T-helper 1 cell treated with Interleukin-12 subunit alpha and Interleukin-12 subunit beta and Interleukin-4 antibody, amounts not matched to agents 30 μg/mL and 1 μg/mL, for 36 hours (primary cell): Measurements from ENCODE around the gene TBX20.
A peak's percentile ranks its signal among the peaks of the same experiment; 100 is the strongest.
"Not testable (repeated sequence)": the region's sequence is repeated elsewhere in the genome, so short reads cannot be mapped to it uniquely, and the experiment has no call there.

Experiments
- H3K27ac Mint-ChIP-seq: one replicate; pipeline ENCODE4 v1.8.0; 2021; ENCODE audit warnings: mild to moderate bottlenecking, mixed read lengths
- H3K27me3 Mint-ChIP-seq: one replicate; pipeline ENCODE4 v1.8.0; 2021; ENCODE audit warnings: low read depth, mixed read lengths
- H3K36me3 Mint-ChIP-seq: one replicate; pipeline ENCODE4 v1.8.0; 2021; ENCODE audit warnings: low read depth, mixed read lengths
- H3K4me1 Mint-ChIP-seq: one replicate; pipeline ENCODE4 v1.8.0; 2021; ENCODE audit warnings: low read depth, mixed read lengths
- H3K4me3 Mint-ChIP-seq: one replicate; pipeline ENCODE4 v1.8.0; 2021; ENCODE audit warnings: mild to moderate bottlenecking, moderate library complexity, mixed read lengths
- H3K9me3 Mint-ChIP-seq: one replicate; pipeline ENCODE4 v1.8.0; 2021; ENCODE audit warnings: mixed read lengths

TBX20 gene

GRCh38 chr7:35215063-35215462, 38.8 kb downstream of the TBX20 start:
- not testable (repeated sequence) for H3K36me3 Mint-ChIP-seq

GRCh38 chr7:35206924-35207323, 47.0 kb downstream of the TBX20 start:
- not testable (repeated sequence) for H3K36me3 Mint-ChIP-seq, H3K27me3 Mint-ChIP-seq, H3K27ac Mint-ChIP-seq, H3K4me1 Mint-ChIP-seq, H3K9me3 Mint-ChIP-seq, H3K4me3 Mint-ChIP-seq

More at GRCh38 chr7:35215063-35215462, 38.8 kb downstream of the TBX20 start:
- not testable (repeated sequence) for H3K27me3 Mint-ChIP-seq, H3K9me3 Mint-ChIP-seq, H3K4me1 Mint-ChIP-seq, H3K27ac Mint-ChIP-seq, H3K4me3 Mint-ChIP-seq

DNA sequence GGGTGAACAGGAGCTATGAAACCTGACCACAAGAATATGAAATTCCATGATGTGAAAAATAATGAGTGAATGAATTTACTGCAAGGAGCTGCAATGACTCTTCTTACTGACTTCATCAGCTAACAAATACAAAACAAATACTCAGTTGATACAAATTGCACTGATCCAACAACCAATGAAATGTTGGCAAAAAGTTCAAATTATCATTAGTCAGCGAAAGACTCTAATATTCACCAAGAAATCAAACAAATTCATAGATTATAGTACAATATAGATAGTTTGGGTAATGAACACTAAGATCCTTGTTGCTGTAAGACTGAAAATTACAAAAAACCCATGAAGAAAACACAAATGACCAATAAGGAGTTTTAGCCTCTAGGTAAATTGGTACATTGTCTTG, 49.0 kb downstream of the TBX20 start:
- H3K36me3 Mint-ChIP-seq, H3K27me3 Mint-ChIP-seq, H3K9me3 Mint-ChIP-seq, H3K4me1 Mint-ChIP-seq, H3K4me3 Mint-ChIP-seq, H3K27ac Mint-ChIP-seq: not testable (repeated sequence)

- not testable (repeated sequence) for H3K36me3 Mint-ChIP-seq, H3K4me1 Mint-ChIP-seq, H3K4me3 Mint-ChIP-seq, H3K27me3 Mint-ChIP-seq, H3K27ac Mint-ChIP-seq, H3K9me3 Mint-ChIP-seq
These were observed 49.9 kb downstream of the TBX20 start for GRCh38 chr7:35204031-35204430.

DNA sequence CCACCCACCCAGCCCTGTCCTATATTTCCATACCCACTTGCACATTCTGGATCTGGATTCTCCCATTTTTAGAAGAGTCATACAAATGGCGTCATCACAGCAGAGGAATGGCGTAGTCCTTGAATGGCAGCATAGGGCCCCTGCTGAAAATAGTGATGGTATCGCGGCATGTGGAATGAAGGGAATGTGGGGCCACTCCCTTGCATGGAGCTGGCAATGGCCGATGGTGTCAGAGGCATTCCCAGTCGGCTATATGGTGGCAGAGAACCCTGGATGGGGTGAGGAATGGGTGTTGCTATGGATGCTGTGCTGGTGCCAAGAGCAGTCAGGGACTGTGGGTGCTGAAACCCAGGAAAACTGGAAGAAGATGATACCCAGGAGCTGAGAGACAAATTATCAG, 51.5 kb downstream of the TBX20 start:
- H3K4me1 Mint-ChIP-seq, H3K36me3 Mint-ChIP-seq, H3K27ac Mint-ChIP-seq, H3K9me3 Mint-ChIP-seq, H3K4me3 Mint-ChIP-seq, H3K27me3 Mint-ChIP-seq: not testable (repeated sequence)

DNA sequence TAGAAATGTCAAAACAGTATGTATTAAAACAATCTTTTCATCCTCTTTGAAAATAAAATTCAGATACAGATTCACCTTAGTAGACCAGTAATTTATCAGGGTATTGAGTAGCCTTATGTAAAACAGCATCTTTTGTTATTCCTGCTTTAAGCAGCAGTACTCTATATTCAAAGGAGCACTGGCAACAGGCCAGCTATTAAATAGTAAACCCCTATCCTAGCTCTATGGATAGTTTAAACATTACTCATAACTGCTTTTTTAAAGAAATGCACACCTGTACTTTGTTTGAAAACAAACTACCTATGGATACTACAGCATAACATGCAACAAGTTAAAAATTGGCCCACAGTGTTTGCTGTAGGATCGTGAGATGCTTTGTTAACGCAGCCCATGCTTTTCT, 53.7 kb downstream of the TBX20 start:
- not testable (repeated sequence) for H3K27ac Mint-ChIP-seq, H3K4me1 Mint-ChIP-seq, H3K27me3 Mint-ChIP-seq, H3K9me3 Mint-ChIP-seq, H3K4me3 Mint-ChIP-seq, H3K36me3 Mint-ChIP-seq

DNA sequence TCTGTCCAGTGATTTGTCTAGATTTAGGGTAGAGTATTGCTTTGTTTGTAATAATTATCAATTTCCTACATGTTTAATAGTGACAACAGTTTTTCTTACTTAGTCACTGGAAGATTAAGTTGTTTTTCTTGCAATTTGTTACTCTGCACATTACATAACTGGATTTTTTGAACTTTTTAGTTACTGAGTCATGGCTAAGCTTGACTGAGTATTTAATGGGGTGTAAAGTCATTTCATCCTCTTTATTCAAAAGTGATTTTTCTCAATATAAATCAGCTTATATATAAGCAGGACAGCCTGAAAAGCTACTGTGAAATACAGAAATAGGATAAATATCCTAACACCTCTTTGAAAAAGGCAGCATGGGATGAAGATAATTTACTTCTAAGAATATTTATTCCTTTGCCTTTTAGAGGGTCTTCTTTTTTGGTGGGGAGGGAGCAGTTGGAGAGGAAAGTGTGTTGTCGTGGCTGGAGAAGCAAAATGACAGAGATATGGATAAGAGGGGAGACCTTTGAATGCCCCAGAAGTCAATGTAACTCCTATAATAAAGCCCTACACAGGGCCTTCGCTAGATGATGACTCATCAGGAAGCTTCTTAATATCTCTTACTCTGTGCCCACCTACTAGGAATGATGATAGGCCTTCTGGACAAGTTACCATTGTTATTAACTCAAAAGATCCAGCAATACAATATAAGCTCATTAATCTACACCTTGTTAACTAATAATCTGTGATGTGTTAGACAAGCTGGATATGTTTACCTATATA, 55.3 kb downstream of the TBX20 start:
- not testable (repeated sequence) for H3K4me1 Mint-ChIP-seq, H3K4me3 Mint-ChIP-seq, H3K36me3 Mint-ChIP-seq, H3K27ac Mint-ChIP-seq, H3K27me3 Mint-ChIP-seq, H3K9me3 Mint-ChIP-seq

DNA sequence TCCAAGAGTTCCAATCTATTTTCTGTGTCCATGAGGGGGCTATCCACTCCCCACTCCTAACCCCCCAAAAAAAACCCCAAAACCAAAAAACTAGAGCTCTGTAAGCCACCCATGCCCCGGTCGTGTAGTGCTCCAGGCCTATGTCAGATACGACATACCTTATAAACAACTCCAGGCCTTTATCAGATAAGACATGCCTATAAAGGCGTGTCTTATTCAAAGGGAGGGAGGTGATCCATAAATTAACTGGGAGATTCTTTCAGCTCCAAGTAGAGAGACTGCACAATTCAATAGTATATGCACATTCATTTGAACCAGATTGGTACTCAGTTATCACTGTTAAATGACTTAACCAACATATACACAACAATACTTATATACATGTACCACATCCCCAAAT, 62.3 kb downstream of the TBX20 start:
- not testable (repeated sequence) for H3K4me3 Mint-ChIP-seq, H3K36me3 Mint-ChIP-seq, H3K27ac Mint-ChIP-seq, H3K9me3 Mint-ChIP-seq, H3K4me1 Mint-ChIP-seq
- peaks cover 20% of the 10 kb centered on the region for H3K27me3 Mint-ChIP-seq

DNA sequence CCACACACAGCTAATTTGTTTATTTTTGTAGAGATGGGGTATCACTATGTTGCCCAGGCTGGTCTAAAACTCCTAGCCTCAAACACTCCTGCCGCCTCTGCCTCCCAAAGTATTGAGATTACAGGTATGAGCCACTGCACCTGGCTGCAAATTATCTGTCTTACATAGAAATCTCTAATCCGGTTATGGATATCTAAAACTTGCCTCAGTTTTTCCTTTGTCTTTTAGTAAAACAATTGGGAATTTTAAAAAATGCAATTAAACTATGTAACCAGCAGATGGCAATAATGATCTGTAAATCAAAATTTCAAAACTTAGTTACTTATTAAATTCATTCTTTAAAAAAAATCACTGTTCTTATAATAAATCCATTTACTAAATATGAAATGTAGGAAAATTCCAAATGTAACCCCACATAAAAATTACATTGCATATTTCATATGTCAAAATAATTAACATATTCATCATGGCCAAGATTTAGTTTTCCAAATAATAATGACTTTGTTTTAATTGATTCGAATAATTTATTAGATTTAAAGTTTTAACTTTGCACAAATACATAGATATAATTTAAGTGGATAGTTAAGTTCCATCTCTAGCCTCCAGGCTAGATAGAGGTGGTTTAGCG, 63.6 kb downstream of the TBX20 start:
- not testable (repeated sequence) for H3K4me3 Mint-ChIP-seq, H3K9me3 Mint-ChIP-seq
- peaks cover 31% of the 10 kb centered on the region for H3K27me3 Mint-ChIP-seq

DNA sequence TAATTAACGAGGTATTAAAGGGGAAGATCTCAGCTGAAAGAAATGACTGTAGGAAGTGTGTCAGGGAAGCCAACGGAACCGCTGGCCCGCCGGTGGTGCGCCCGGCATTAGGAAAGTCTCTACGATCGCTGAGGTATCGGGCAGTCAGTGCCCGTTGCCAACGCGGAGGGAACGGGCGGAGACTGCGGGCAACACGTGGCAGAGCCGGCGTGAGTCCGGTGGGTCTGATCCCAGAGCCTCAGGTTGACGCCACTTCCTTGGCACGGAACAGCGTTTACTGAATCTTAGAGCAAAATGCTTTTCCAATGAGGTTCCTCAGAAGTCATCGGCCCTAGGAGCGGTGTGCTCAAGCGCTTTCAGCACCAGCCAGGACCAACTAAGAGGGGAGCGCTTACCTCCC, 67.1 kb downstream of the TBX20 start:
- not testable (repeated sequence) for H3K36me3 Mint-ChIP-seq, H3K27ac Mint-ChIP-seq, H3K9me3 Mint-ChIP-seq, H3K4me1 Mint-ChIP-seq
- Mint-ChIP-seq H3K27me3 (peaks cover 30% of the 10 kb centered on the region), H3K4me3 (peak overlapping the region; percentile 57)

More for the DNA sequence above, 63.6 kb downstream of the TBX20 start:
- H3K36me3 Mint-ChIP-seq, H3K4me1 Mint-ChIP-seq, H3K27ac Mint-ChIP-seq: not testable (repeated sequence)

- Mint-ChIP-seq H3K4me1 (peaks cover 6% of the 10 kb centered on the region), H3K36me3 (no peaks in the 10 kb centered on the region), H3K4me3 (peak overlapping the region; percentile 57), H3K27me3 (peaks cover 30% of the 10 kb centered on the region), H3K9me3 (no peaks in the 10 kb centered on the region), H3K27ac (no peak overlapping the region)
These were observed 67.8 kb downstream of the TBX20 start for GRCh38 chr7:35185908-35186731.

- not testable (repeated sequence) for H3K36me3 Mint-ChIP-seq, H3K9me3 Mint-ChIP-seq, H3K4me1 Mint-ChIP-seq, H3K27ac Mint-ChIP-seq, H3K4me3 Mint-ChIP-seq
- peaks cover 30% of the 10 kb centered on the region for H3K27me3 Mint-ChIP-seq
These were observed 68.4 kb downstream of the TBX20 start for GRCh38 chr7:35185578-35185907.

DNA sequence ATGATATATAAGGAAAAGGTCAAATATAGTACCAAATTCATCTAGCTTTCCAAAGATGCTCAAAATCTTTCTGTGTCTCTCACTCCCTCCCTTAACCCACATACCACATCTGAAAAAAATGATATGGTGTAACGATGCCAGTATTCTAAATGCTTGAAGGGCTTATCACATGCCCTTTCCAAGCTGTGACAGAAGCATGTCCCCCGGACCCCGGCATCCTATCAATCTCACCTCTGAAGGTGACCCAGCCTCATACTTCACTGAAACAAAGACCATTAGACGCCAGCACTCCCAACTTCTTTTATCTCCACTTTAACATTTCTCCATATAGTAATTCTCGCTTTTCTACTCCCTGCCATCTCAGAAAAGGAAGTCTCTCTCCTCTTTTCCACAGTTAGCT, 68.9 kb downstream of the TBX20 start:
- not testable (repeated sequence) for H3K4me1 Mint-ChIP-seq, H3K4me3 Mint-ChIP-seq, H3K36me3 Mint-ChIP-seq, H3K27ac Mint-ChIP-seq, H3K9me3 Mint-ChIP-seq
- peaks cover 30% of the 10 kb centered on the region for H3K27me3 Mint-ChIP-seq

DNA sequence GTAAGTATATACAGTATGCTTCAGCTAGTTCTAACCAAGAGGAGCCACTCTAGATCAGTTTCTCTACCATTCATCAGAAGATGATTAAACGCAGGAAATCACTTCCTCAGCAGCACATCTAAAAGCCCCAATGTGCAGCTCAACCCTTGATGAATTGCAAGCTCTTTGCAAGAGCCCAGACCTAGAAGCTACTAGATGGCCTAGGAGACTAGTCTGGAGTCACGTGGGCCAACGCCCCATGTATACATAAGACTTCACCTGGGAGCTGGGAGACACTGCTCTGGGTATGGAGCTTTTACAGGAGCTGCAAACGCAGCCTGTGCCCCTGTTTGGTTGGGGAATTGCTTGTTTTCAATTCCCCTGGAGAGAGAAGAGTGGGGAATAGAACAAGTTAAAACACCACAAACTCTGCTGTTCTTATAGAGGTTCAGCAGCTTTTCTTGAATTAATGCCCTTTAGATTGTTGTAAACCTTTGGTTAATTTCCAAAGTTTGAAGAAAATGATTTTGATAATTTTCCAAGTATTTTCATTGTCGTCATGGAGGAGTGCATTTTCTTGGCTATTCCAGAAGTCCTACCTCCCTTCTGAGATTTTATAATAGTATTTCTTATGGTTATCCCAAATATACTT, 69.9 kb downstream of the TBX20 start:
- not testable (repeated sequence) for H3K4me1 Mint-ChIP-seq, H3K4me3 Mint-ChIP-seq, H3K9me3 Mint-ChIP-seq, H3K36me3 Mint-ChIP-seq, H3K27ac Mint-ChIP-seq
- peaks cover 30% of the 10 kb centered on the region for H3K27me3 Mint-ChIP-seq

DNA sequence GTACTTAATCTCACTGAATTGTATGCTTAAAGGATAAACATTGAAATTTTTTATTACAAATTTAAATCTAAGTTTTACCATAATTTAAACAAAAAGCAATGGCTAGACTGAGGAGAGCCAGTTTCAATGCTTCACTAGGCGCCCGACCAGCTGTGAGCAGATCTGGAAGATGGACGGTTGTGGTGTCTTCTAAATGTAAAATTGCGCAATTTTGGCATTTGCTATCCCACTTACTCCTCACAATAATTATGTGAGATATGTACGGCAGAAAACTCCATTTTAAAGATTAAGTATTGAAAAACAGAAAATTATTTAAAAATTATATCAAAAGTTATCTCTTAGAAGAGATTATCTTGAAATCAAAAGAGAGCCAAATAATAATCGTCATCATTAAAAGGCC, 73.2 kb downstream of the TBX20 start:
- H3K27me3 Mint-ChIP-seq = peaks cover 13% of the 10 kb centered on the region
- not testable (repeated sequence) for H3K9me3 Mint-ChIP-seq, H3K36me3 Mint-ChIP-seq, H3K4me1 Mint-ChIP-seq, H3K4me3 Mint-ChIP-seq, H3K27ac Mint-ChIP-seq
